HL-60 (cell line): Measurements from ENCODE around the gene INTS4.
A peak's percentile ranks its signal among the peaks of the same experiment; 100 is the strongest.

Experiments used
- DNase-seq, 2 experiments: peaks; one replicate each; pipeline ENCODE4 v3.0.0-alpha.2; 2010 to 2020; ENCODE audit warnings: low read depth in 1 of 2, low spot score in 1 of 2
- H3K27ac ChIP-seq: fragments of 250-450 bp; sonication (Bioruptor Pico); replicated peaks from 2 replicates; pipeline ENCODE4 v1.5.1; 2020; ENCODE audit warnings: mild to moderate bottlenecking, moderate library complexity
- H3K27me3 ChIP-seq: fragments of 250-450 bp; sonication (Bioruptor Pico); 2 replicates; pipeline ENCODE4 v1.5.1; 2021; ENCODE audit warnings: mild to moderate bottlenecking, moderate library complexity; ENCODE audit not compliant: insufficient read depth, poor library complexity, severe bottlenecking
- H3K4me3 ChIP-seq: replicated peaks from 2 replicates; pipeline ENCODE4 v1.5.1; 2011; ENCODE audit warnings: mild to moderate bottlenecking, control low read depth, low read length; ENCODE audit not compliant: insufficient read depth
- CTCF ChIP-seq: IDR thresholded peaks from one replicate; pipeline ENCODE4 v1.5.1; 2011; ENCODE audit warnings: low read length, control low read depth, inconsistent platforms; ENCODE audit not compliant: insufficient read depth
- GABPA ChIP-seq: IDR thresholded peaks from 2 replicates; pipeline ENCODE4 v1.6.1; 2012; ENCODE audit warnings: low read depth
- POLR2AphosphoS5 ChIP-seq: IDR thresholded peaks from 2 replicates; pipeline ENCODE4 v1.6.1; 2012; ENCODE audit warnings: low read depth
- REST ChIP-seq: IDR thresholded peaks from 2 replicates; pipeline ENCODE4 v1.6.1; 2012; ENCODE audit warnings: low read depth; ENCODE audit not compliant: insufficient replicate concordance
- SPI1 ChIP-seq: IDR thresholded peaks from 2 replicates; pipeline ENCODE4 v1.6.1; 2012; ENCODE audit warnings: low read depth, mild to moderate bottlenecking, borderline replicate concordance

INTS4 gene

GRCh38 chr11:78010304-78010703, 15.8 kb upstream of the INTS4 start:
- no peak for TF ChIP-seq GABPA
- TF ChIP-seq CTCF = no peak
- no peak for TF ChIP-seq POLR2AphosphoS5
- TF ChIP-seq SPI1 = no peak
- TF ChIP-seq REST = no peak
- H3K4me3 ChIP-seq = no peak overlapping the region
- no peak for DNase-seq

GRCh38 chr11:78009062-78009461, 14.6 kb upstream of the INTS4 start:
- Histone ChIP-seq H3K27me3 (no peaks in the 10 kb centered on the region), H3K4me3 (no peak overlapping the region), H3K27ac (no peak overlapping the region)
- TF ChIP-seq POLR2AphosphoS5 = no peak
- no peak for TF ChIP-seq REST
- no peak for TF ChIP-seq GABPA
- TF ChIP-seq SPI1 = no peak
- TF ChIP-seq CTCF = no peak
- DNase-seq = no peak

More at GRCh38 chr11:78010304-78010703, 15.8 kb upstream of the INTS4 start:
- Histone ChIP-seq H3K27ac (no peak overlapping the region), H3K27me3 (no peaks in the 10 kb centered on the region)

GRCh38 chr11:78000193-78000592, 5.7 kb upstream of the INTS4 start:
- Histone ChIP-seq H3K4me3 (no peak overlapping the region), H3K27ac (no peak overlapping the region), H3K27me3 (no peaks in the 10 kb centered on the region)
- no peak for TF ChIP-seq POLR2AphosphoS5
- no peak for TF ChIP-seq GABPA
- peak; percentile 64 for TF ChIP-seq CTCF
- peak; percentile 21 to 55 for DNase-seq

- H3K4me3 ChIP-seq = no peak overlapping the region
- H3K27me3 ChIP-seq = no peaks in the 10 kb centered on the region
- no peak overlapping the region for H3K27ac ChIP-seq
- DNase-seq = peak in 1 of 2 experiments; percentile 13
- TF ChIP-seq GABPA = no peak
- TF ChIP-seq SPI1 = no peak
- no peak for TF ChIP-seq POLR2AphosphoS5
- TF ChIP-seq CTCF = no peak
- TF ChIP-seq REST = no peak
Observed at GRCh38 chr11:77999446-78000030, 5.1 kb upstream of the INTS4 start.
